Measurements from ENCODE around the gene PSMB10.

GRCh38 chr16:67892899-67893742 lies 43.5 kb downstream of the PSMB10 start, which contains the start of gene PSKH1:
- TF ChIP-seq, protein P1, sequence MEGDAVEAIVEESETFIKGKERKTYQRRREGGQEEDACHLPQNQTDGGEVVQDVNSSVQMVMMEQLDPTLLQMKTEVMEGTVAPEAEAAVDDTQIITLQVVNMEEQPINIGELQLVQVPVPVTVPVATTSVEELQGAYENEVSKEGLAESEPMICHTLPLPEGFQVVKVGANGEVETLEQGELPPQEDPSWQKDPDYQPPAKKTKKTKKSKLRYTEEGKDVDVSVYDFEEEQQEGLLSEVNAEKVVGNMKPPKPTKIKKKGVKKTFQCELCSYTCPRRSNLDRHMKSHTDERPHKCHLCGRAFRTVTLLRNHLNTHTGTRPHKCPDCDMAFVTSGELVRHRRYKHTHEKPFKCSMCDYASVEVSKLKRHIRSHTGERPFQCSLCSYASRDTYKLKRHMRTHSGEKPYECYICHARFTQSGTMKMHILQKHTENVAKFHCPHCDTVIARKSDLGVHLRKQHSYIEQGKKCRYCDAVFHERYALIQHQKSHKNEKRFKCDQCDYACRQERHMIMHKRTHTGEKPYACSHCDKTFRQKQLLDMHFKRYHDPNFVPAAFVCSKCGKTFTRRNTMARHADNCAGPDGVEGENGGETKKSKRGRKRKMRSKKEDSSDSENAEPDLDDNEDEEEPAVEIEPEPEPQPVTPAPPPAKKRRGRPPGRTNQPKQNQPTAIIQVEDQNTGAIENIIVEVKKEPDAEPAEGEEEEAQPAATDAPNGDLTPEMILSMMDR (IDR thresholded peaks at IDR 0.05; ENCODE audit: control extremely low read depth in 1 of 3, insufficient read depth in 1 of 3, low read depth in 1 of 3, low read length in 3 of 3), result no peak
- TF ChIP-seq EZH2 (IDR thresholded peaks at IDR 0.05; ENCODE audit: low read depth, low read length, severe bottlenecking) (no peak), POLR2A (IDR thresholded peaks at IDR 0.05; ENCODE audit: control extremely low read depth in 1 of 2, low read depth in 2 of 2, low read length in 2 of 2) (peak; percentile 56 to 81), CREB1 (IDR thresholded peaks at IDR 0.05) (peak; percentile 98), SIRT6 (IDR thresholded peaks at IDR 0.05; ENCODE audit: low read length) (no peak), EGR1 (IDR thresholded peaks at IDR 0.05; ENCODE audit: borderline replicate concordance, low read depth, low read length) (0 out of 2 replicates have a peak, but pooled peaks have one; percentile 17)

Data from H1 (cell line).